BLaER1 treated with 17β-estradiol and CSF1 and Interleukin-3, amounts not matched to agents 10 nM and 100 nM (cell line): Measurements from ENCODE around the gene LDLRAD2.

Experiments
- H3K27ac ChIP-seq, 11 experiments: shearing (Covaris generic); formaldehyde crosslinking; 2 replicates each; pipeline ENCODE4 v1.8.1; 2022
- H3K27me3 ChIP-seq, 11 experiments: shearing (Covaris generic); formaldehyde crosslinking; 2 replicates each; pipeline ENCODE4 v1.8.1; 2022
- H3K36me3 ChIP-seq, 11 experiments: shearing (Covaris generic); formaldehyde crosslinking; 2 replicates each; pipeline ENCODE4 v1.8.1; 2022
- H3K4me1 ChIP-seq, 10 experiments: shearing (Covaris generic); formaldehyde crosslinking; 2 replicates each; pipeline ENCODE4 v1.8.1; 2022
- H3K4me2 ChIP-seq, 11 experiments: shearing (Covaris generic); formaldehyde crosslinking; 2 replicates each; pipeline ENCODE4 v1.8.1; 2022
- H3K4me3 ChIP-seq, 10 experiments: shearing (Covaris generic); formaldehyde crosslinking; 2 replicates each; pipeline ENCODE4 v1.8.1; 2022
- H3K9ac ChIP-seq, 11 experiments: shearing (Covaris generic); formaldehyde crosslinking; 2 replicates each; pipeline ENCODE4 v1.8.1; 2022
- H3K9me3 ChIP-seq, 11 experiments: shearing (Covaris generic); formaldehyde crosslinking; replicated peaks in 1 of 11; 2 replicates each; pipeline ENCODE4 v1.8.1; 2022
- H4K20me1 ChIP-seq, 11 experiments: shearing (Covaris generic); formaldehyde crosslinking; 2 replicates each; pipeline ENCODE4 v1.8.1; 2022
- Cebpa-rat ChIP-seq, 11 experiments: shearing (Covaris generic); IDR thresholded peaks; 2 replicates each; pipeline ENCODE4 v1.8.1; 2022

The LDLRAD2 gene

DNA sequence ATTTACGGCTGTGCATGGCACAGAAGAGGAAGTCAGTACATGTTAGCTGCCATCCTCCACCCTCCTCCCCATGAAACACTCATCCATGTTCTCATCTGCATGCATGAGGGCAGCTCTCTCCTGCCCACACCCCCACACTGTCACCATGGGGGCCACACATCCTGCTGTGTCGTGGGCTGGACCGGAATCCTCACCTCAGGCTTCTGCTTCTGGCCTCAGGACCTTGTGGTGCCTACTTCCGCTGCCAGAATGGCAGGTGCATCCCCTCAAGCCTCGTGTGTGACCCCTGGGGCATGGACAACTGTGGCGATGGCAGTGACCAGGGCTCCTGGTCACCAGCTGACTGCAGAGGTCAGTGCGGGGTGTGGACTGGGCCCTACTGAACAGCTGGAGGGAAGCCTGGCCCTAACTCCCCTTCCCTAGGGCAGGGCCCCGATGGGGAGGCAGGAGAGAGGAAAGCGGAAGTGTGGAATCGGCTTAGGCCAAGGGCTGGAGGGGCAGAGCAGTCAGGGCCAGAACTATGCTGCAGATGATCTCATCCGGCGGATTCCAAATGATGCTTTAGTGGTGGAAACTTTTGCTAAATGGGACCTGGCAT lies 3.8 kb downstream of the LDLRAD2 start:
- H3K4me1 ChIP-seq: peaks cover 44 to 80% (median 71%) of the 10 kb centered on the region in 10 experiments
- peak overlapping the region in 9 of 11 experiments; percentile 23 to 75 (median 72); a peak in 15 of 22 replicates for H3K9ac ChIP-seq
- peak overlapping the region; percentile 82 to 99 (median 92) for H3K4me2 ChIP-seq
- peaks cover 0 to 4% (median 0%) of the 10 kb centered on the region in 11 experiments; a peak in 4 of 22 replicates for H3K36me3 ChIP-seq
- H3K27ac ChIP-seq: peak overlapping the region in 10 of 11 experiments; percentile 43 to 87 (median 77); a peak in 21 of 22 replicates
- H3K9me3 ChIP-seq: no peaks in the 10 kb centered on the region
- no peaks in the 10 kb centered on the region for H4K20me1 ChIP-seq
- H3K4me3 ChIP-seq: peak overlapping the region in 1 of 10 experiments; percentile 49; a peak in 2 of 20 replicates
- no peaks in the 10 kb centered on the region for H3K27me3 ChIP-seq
- TF ChIP-seq Cebpa-rat (IDR thresholded peaks at IDR 0.05): no peak

DNA sequence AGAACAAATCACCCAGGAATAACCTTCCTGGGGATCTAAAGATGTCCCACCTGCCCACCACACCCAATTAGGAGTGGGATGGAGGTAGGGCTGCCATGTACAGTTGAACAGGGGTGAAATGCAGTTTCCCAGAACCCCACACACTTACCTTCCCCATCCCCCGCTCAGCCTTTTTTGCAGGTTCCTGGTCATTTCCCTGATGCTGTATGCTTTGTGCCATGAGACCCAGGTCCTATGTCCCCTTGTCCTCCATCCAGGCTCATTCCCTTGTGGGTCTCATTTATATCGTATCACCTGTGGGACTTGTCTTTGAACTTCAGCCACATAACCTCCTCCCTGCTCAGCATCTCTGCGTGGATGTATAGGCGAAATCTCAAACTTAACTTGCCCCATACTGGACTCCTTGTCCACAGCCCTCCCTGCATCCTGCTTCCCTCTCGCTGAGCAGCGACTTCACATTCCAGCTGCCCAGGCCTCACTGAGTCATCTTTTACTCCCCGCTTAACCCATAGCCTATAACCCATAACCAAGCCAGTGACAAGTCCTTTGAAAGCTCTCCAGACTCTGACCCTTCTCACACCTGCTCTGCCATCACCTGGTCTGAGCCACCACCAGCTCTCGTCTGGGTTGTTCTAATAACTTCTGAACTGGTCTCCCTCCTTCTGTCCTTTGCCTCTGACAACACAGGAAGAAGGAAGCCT lies 4.7 kb downstream of the LDLRAD2 start:
- TF ChIP-seq Cebpa-rat (IDR thresholded peaks at IDR 0.05): no peak
- Histone ChIP-seq H3K4me2 (peak overlapping the region; percentile 82 to 99 (median 92); a peak in 20 of 22 replicates), H3K4me3 (no peak overlapping the region), H3K9ac (peak overlapping the region in 8 of 11 experiments; percentile 23 to 75 (median 70); a peak in 7 of 22 replicates), H3K4me1 (peaks cover 43 to 72% (median 65%) of the 10 kb centered on the region in 10 experiments), H3K36me3 (peaks cover 0 to 13% (median 0%) of the 10 kb centered on the region in 11 experiments; a peak in 7 of 22 replicates), H3K27ac (peak overlapping the region in 10 of 11 experiments; percentile 43 to 87 (median 77); a peak in 19 of 22 replicates), H3K9me3 (no peaks in the 10 kb centered on the region), H3K27me3 (no peaks in the 10 kb centered on the region), H4K20me1 (no peaks in the 10 kb centered on the region)

DNA sequence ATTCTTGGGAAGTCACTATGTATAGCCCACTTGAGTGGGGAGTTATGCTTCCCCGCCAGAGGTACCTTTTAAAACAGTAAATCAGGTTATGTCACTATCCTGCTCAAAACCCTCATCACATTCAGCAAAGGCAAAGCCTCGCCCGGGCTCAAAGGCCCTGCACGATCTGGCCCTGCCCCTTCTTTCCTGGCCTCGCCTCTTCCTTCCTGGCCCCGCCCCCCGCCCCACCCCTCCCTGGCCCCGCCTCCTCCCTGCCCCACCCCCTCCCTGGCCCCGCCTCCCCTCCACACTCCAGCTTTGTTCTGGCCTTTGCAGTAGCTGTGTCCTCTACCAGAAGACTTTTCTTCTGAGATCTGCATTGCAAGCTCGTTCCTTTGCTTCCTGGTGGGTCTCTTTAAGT lies 6.6 kb downstream of the LDLRAD2 start:
- Histone ChIP-seq H3K9ac (no peak overlapping the region), H3K4me3 (no peak overlapping the region), H3K9me3 (no peaks in the 10 kb centered on the region)

DNA sequence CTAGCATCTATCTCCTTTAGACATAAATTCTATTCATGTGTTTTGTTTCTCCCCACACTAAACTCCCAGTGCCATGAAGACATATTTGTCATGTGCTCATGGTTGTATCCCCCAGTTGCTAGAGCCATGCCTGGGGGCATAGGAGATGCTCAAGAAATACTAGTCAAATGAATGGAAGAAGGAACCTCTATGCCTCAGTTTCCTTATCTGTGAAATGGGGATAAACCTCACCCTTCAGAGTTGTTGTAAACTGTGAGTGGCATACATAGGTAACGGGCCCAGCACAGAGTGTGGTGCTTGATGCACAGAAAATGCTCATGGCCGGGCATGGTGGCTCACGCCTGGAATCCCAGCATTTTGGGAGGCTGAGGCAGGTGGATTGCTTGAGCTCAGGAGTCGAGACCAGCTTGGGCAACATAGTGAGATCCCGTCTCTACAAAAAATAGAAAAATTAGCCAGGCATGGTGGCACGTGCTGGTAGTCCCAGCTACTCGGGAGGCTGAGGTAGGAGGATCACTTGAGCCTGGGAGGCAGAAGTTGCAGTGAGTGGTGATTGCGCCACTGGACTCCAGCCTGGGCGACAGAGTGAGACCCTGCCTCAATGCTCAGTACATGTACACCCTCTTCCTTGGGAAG lies 8.7 kb downstream of the LDLRAD2 start:
- Histone ChIP-seq H3K27me3 (no peaks in the 10 kb centered on the region), H3K4me3 (no peak overlapping the region), H3K9ac (no peak overlapping the region), H3K27ac (peak overlapping the region in 1 of 11 experiments; percentile 15; a peak in 1 of 22 replicates), H3K4me1 (peaks cover 32 to 52% (median 44%) of the 10 kb centered on the region in 10 experiments), H3K4me2 (no peak overlapping the region), H3K9me3 (no peaks in the 10 kb centered on the region), H3K36me3 (peaks cover 0 to 46% (median 20%) of the 10 kb centered on the region in 11 experiments; a peak in 15 of 22 replicates), H4K20me1 (no peaks in the 10 kb centered on the region; a peak in 1 of 22 replicates)
- no peak for TF ChIP-seq Cebpa-rat (IDR thresholded peaks at IDR 0.05)

More for the DNA sequence above, 6.6 kb downstream of the LDLRAD2 start:
- H4K20me1 ChIP-seq: no peaks in the 10 kb centered on the region; a peak in 1 of 22 replicates
- no peaks in the 10 kb centered on the region for H3K27me3 ChIP-seq
- peaks cover 0 to 29% (median 10%) of the 10 kb centered on the region in 11 experiments; a peak in 14 of 22 replicates for H3K36me3 ChIP-seq
- H3K4me2 ChIP-seq: peak overlapping the region; percentile 16 to 73 (median 54); a peak in 18 of 22 replicates
- peak overlapping the region in 3 of 11 experiments; percentile 12 to 33 (median 19); a peak in 3 of 22 replicates for H3K27ac ChIP-seq
- peaks cover 42 to 61% (median 54%) of the 10 kb centered on the region in 10 experiments for H3K4me1 ChIP-seq
- no peak for TF ChIP-seq Cebpa-rat (IDR thresholded peaks at IDR 0.05)

DNA sequence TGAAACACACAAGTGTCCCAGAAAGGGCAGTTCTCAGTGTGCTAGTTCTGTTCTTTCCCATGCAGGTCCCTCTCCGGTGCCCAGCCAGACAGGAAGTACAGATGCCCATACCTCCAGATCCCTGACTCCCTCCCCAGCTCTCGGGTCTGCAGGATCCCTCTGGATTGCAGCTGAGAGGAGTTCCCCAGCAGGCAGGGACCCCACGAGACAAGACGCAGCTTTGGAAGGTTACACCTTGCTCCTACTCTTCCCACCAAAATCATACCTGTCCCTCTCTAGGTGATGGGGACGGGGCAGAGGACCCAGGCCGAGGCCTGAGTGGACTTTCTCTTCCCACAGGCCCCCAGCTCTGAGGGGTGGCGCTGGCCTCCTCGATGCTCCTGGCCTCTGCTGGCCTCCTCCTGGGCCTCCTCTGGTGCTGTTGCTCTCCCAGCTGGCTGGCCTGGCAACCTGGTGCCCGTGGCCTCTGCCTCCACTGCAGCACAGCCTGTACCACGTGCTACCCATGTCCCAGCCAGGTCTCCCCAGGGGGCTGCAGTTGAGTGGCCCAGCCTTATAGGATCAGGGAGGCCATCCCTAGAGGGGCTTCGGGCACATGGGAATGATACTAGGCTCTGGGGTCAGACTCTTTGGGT lies 9.4 kb downstream of the LDLRAD2 start:
- Histone ChIP-seq H3K4me1 (peaks cover 24 to 45% (median 36%) of the 10 kb centered on the region in 10 experiments), H3K27me3 (no peaks in the 10 kb centered on the region), H3K4me3 (no peak overlapping the region), H3K36me3 (peaks cover 0 to 54% (median 20%) of the 10 kb centered on the region in 11 experiments; a peak in 15 of 22 replicates), H3K9ac (no peak overlapping the region), H3K27ac (peak overlapping the region in 1 of 11 experiments; percentile 15; a peak in 1 of 22 replicates), H3K4me2 (no peak overlapping the region), H3K9me3 (no peaks in the 10 kb centered on the region), H4K20me1 (no peaks in the 10 kb centered on the region; a peak in 1 of 22 replicates)
- TF ChIP-seq Cebpa-rat (IDR thresholded peaks at IDR 0.05): no peak

DNA sequence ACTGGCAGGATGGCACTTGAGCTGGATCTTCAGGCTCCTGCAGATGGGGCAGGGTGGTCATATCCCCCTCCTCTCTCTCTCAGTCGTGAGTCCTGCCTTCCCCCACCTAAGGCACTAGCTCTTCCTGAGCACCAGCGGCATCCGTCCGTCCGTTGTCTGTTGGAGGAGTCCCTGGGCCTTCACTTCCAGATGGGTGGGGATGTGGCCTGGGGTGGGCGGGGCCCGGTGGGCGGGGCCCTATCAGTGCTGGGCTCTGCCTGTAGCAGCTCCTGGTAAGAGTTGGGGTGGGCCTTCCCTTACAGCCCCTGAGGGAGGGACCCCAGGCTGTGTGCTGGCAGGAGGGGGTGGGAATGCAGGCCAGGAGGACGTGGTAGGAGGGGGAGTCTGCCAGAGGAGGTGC lies 10.3 kb downstream of the LDLRAD2 start:
- TF ChIP-seq Cebpa-rat (IDR thresholded peaks at IDR 0.05): no peak
- Histone ChIP-seq H3K27ac (peak overlapping the region in 1 of 11 experiments; percentile 22; a peak in 1 of 22 replicates), H3K27me3 (no peaks in the 10 kb centered on the region)

DNA sequence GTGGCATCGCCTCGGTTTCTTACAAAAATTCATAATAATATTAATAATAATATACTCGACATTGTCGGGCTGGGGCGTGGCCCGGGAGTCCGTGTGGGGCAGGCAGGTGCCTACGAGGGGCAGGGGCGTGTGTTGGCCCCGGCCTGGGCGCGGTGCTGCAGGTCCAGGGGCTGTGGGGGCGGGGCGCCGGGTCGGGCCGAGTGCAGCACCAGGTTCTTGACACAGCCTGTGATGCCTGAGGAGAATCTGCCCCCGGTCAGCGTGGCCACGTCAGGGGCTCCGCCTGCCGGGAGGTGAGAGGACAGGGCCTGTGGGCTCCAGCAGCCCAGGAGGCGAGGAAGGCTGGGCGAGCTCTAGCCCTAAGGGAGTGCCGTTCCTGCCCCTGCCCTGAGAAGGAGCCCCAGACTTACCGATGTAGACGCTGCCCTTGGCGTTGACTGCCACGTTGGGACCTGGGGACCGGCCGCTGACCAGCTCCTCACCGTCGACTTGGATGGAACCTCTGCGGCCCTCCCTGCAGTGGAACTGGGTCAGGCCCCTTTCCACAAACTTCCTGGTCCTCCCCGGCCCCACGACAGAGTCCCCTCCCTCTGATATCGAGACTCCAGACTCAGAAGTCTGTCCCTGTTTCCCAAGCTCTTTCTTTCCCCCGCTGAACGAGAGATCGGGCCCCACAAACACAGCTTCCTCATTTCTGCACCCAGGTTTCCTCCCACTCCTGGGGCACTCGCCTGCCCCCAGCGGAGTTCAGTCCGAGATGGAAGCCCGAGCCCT lies 11.3 kb downstream of the LDLRAD2 start:
- no peak for TF ChIP-seq Cebpa-rat (IDR thresholded peaks at IDR 0.05)
- Histone ChIP-seq H3K27me3 (no peaks in the 10 kb centered on the region), H3K4me3 (no peak overlapping the region), H3K4me1 (peaks cover 13 to 29% (median 19%) of the 10 kb centered on the region in 10 experiments), H4K20me1 (peaks cover 0 to 3% (median 0%) of the 10 kb centered on the region in 11 experiments; a peak in 1 of 22 replicates), H3K4me2 (peak overlapping the region in 9 of 11 experiments; percentile 10 to 69 (median 38); a peak in 12 of 22 replicates), H3K36me3 (peaks cover 0 to 73% (median 38%) of the 10 kb centered on the region in 11 experiments; a peak in 20 of 22 replicates), H3K9me3 (no peaks in the 10 kb centered on the region), H3K27ac (peak overlapping the region in 5 of 11 experiments; percentile 8 to 55 (median 25); a peak in 9 of 22 replicates), H3K9ac (peak overlapping the region in 6 of 11 experiments; percentile 5 to 46 (median 34); a peak in 7 of 22 replicates)

More for the DNA sequence above, 10.3 kb downstream of the LDLRAD2 start:
- H3K4me3 ChIP-seq: no peak overlapping the region
- H3K9me3 ChIP-seq: no peaks in the 10 kb centered on the region
- H3K36me3 ChIP-seq: peaks cover 0 to 62% (median 28%) of the 10 kb centered on the region in 11 experiments; a peak in 19 of 22 replicates
- no peak overlapping the region; a peak in 1 of 22 replicates for H3K9ac ChIP-seq
- H4K20me1 ChIP-seq: no peaks in the 10 kb centered on the region; a peak in 1 of 22 replicates
- peaks cover 16 to 36% (median 28%) of the 10 kb centered on the region in 10 experiments for H3K4me1 ChIP-seq
- no peak overlapping the region for H3K4me2 ChIP-seq
